ENCODE results near the gene NTMT1.
A peak's percentile ranks its signal among the peaks of the same experiment; 100 is the strongest.

The NTMT1 gene

GRCh38 chr9:129682381-129682780 lies 56.4 kb downstream of the NTMT1 start:
- DNase-seq, result no peak

DNA sequence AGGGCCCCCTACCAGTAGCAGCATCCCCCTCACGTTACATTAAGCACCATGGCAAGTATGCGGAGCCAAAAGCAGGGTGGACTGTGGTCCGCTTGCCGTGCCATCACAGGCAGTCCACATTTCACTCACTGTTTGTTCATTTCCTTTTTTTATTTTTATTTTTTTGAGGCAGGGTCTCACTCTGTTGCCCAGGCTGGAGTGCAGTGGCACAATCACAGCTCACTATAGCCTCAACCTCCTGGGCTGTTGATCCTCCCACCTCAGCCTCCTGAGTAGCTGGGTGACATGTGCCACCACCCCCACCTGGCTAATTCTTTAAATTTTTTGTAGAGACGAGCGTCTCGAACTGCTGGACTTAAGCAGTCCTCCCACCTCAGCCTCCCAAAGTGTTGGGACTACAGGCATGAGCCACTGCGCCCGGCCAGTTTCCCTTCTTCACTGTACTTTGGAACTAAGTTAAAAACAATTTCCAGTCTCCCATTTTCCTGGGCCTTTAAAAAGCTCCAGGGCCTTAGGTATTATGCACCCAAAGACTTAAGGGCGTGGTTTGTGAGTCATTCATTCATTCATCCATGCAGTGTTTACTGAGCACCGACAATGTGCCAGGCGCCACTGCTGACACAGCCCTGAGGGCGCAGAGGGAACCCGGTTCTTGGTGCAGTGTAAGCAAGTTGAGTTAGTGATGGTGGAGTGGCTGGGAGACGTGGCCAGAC lies 59.4 kb downstream of the NTMT1 start:
- DNase-seq, result peak; percentile 50

Data from HCEC 1CT (cell line).